Common myeloid progenitor, CD34-positive (primary cell): ENCODE measurements around the gene ZMYND10.

Experiments used
- CTCF ChIA-PET: fragments of 350-600 bp; sonication (Branson Sonifier 250); formaldehyde crosslinking; loops from one replicate; lab custom pipeline; 2021; ENCODE audit warnings: antibody characterized with exemption; lab: Charles Lee
- POLR2A ChIA-PET: fragments of 350-600 bp; sonication (Branson Sonifier 250); formaldehyde crosslinking; loops from one replicate; lab custom pipeline; 2021; ENCODE audit warnings: antibody characterized with exemption; lab: Charles Lee
- DNase-seq, 3 donors: peaks; one replicate each; pipeline versions ENCODE4 v3.0.0 to v3.0.0-alpha.2; 2013
- H3K27ac ChIP-seq, 2 experiments: 1 replicate in 1 of 2; 2 replicates in 1 of 2; pipeline ENCODE4 v1.7.0; 2013; ENCODE audit warnings: inconsistent platforms in 2 of 2, low read length in 2 of 2, mild to moderate bottlenecking in 2 of 2, low read depth in 1 of 2, moderate library complexity in 1 of 2; ENCODE audit not compliant: severe bottlenecking in 2 of 2, insufficient read depth in 1 of 2, poor library complexity in 1 of 2
- H3K27me3 ChIP-seq, 5 experiments: replicated peaks in 2 of 5; 1 replicate in 3 of 5; 2 replicates in 2 of 5; pipeline versions ENCODE4 v1.6.1 to v1.7.0; 2013; ENCODE audit warnings: low read length in 4 of 5, mild to moderate bottlenecking in 2 of 5, moderate library complexity in 2 of 5, inconsistent platforms in 1 of 5; ENCODE audit not compliant: insufficient read depth in 5 of 5, control insufficient read depth in 4 of 5
- H3K36me3 ChIP-seq, 4 experiments: 1 replicate in 2 of 4; 2 replicates in 2 of 4; pipeline versions ENCODE4 v1.6.1 to v1.7.0; 2013; ENCODE audit warnings: low read length in 3 of 4, control low read depth in 1 of 4, mild to moderate bottlenecking in 1 of 4; ENCODE audit not compliant: control insufficient read depth in 4 of 4, insufficient read depth in 4 of 4
- H3K4me1 ChIP-seq, 4 experiments: 1 replicate in 3 of 4; 2 replicates in 1 of 4; pipeline versions ENCODE4 v1.6.1 to v1.7.1; 2013; ENCODE audit warnings: low read length in 3 of 4, mild to moderate bottlenecking in 3 of 4, control low read depth in 1 of 4, inconsistent platforms in 1 of 4, moderate library complexity in 1 of 4; ENCODE audit not compliant: control insufficient read depth in 4 of 4, insufficient read depth in 4 of 4; ENCODE audit errors: control extremely low read depth in 1 of 4
- H3K4me3 ChIP-seq, 7 experiments: 1 replicate in 4 of 7; 2 replicates in 3 of 7; pipeline versions ENCODE4 v1.5.1 to v1.7.0; 2013; ENCODE audit warnings: mild to moderate bottlenecking in 7 of 7, low read length in 6 of 7, moderate library complexity in 6 of 7, inconsistent platforms in 2 of 7, low read depth in 2 of 7, control low read depth in 1 of 7; ENCODE audit not compliant: insufficient read depth in 4 of 7, control insufficient read depth in 1 of 7; ENCODE audit errors: extremely low read depth in 1 of 7
- H3K9me3 ChIP-seq, 5 experiments: 1 replicate in 4 of 5; 2 replicates in 1 of 5; pipeline versions ENCODE4 v1.6.1 to v1.7.1; 2013; ENCODE audit warnings: low read length in 4 of 5, mild to moderate bottlenecking in 2 of 5, inconsistent platforms in 1 of 5, low read depth in 1 of 5, moderate library complexity in 1 of 5; ENCODE audit not compliant: control insufficient read depth in 4 of 5, insufficient read depth in 2 of 5; ENCODE audit errors: control extremely low read depth in 1 of 5
- WGBS: methylation state at CpG from one replicate; pipeline ENCODE4 v1.1.5; 2013; ENCODE audit not compliant: insufficient coverage; 5-methylcytosine and 5-hydroxymethylcytosine counted together

ZMYND10 gene

DNA sequence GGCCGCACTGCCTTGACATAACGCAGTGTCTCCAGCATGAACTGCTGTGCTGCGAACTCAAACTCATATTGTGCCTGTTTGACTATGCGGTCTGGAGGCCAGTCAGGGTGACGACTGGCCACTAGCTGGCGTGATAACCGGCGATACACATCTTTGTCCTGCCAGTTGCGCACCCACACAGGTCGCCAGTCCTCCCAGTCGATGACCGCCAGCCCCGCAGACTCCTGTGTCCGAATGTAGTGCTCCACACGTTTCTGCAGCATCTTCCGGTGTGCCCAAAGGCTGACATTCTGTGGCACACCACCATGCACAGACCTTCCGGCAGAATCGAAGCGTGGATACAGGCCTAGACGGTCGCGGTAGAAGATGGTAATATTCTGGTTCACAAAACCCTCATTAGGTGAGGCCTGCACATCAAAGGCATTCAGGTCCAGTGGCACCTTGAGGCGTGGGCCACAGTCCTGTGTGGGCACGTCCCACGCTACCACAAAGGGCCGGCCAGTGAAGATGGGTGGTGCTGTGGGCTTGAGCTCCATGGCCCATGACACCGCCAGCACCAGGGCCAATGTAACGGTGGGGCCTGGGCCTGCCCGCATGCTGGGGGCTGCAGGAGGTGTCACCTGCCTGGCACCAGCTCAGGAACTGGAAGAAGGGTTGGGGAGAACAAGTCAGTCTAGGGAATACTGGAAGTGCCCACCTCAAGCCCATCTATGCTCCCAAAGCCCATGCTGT, 25.5 kb downstream of the ZMYND10 start:
- peaks cover 0 to 38% (median 13%) of the 10 kb centered on the region in 4 experiments for H3K36me3 ChIP-seq
- H3K4me1 ChIP-seq, result peaks cover 2 to 67% (median 56%) of the 10 kb centered on the region in 4 experiments
- H3K27me3 ChIP-seq, result no peaks in the 10 kb centered on the region
- DNase-seq, result no peak
- ChIA-PET CTCF (interaction anchor here (0.7 to 11.6 kb wide), 10 partner anchors 8 to 61 kb away, joined by 3 to 105 read pairs (median 5); partner anchors contain the start of genes HYAL1, HYAL3, NAA80 and NPRL2), POLR2A (interaction anchor here (0.6 kb wide), 1 partner anchor 14 kb away, joined by 3 read pairs; no protein-coding TSS in a partner anchor)
- peak overlapping the region in 1 of 2 experiments; percentile 99 for H3K27ac ChIP-seq
- 96% methylated on average over 29 of the region's 29 CpGs for WGBS
- H3K4me3 ChIP-seq, result peak overlapping the region in 6 of 7 experiments; percentile 69 to 88 (median 84)
- H3K9me3 ChIP-seq, result no peaks in the 10 kb centered on the region

DNA sequence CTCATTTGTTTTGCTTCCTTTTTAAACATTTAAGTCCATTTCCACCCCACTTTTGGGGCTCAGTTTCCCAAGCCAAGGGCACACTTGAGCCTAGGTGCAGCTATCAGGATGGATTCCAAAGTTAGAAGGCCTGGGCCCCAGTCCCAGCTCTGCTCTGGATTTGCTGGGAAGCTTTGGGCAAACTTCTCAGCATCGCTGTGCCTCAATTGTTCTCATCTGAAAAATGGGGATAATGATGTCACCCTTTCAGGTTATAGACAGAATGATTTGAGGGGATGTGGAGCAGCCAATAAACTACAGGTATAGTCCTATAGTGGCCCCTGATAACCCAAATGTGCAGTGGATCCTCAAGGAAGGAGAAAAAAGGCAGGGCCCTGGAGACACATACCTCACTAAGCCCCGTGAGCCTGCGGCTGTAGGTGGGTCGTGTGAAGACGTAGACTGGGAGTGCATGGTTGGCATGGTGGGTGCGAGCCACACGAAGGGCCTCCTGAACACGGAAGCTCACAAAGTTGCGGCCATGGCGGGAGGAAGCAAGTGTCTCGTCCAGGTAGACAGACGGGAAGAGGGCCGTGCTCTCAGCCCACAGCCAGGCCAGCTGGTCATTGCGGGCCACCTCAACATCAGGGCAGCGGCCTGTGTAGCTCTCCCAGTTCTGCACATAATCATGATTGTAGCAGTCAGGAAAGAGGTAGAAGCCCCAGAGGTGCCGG, 26.2 kb downstream of the ZMYND10 start:
- Histone ChIP-seq H3K27ac (no peak overlapping the region), H3K27me3 (no peaks in the 10 kb centered on the region), H3K36me3 (peaks cover 0 to 37% (median 11%) of the 10 kb centered on the region in 4 experiments), H3K4me1 (peaks cover 2 to 66% (median 54%) of the 10 kb centered on the region in 4 experiments), H3K9me3 (no peaks in the 10 kb centered on the region), H3K4me3 (peak overlapping the region in 1 of 7 experiments; percentile 6)
- DNase-seq, result no peak
- POLR2A ChIA-PET, result no interaction called here
- 97% methylated on average over 14 of the region's 16 CpGs for WGBS
- CTCF ChIA-PET, result interaction anchor here (1.1 to 11.6 kb wide), 9 partner anchors 9 to 73 kb away, joined by 3 to 105 read pairs (median 6); partner anchors contain the start of genes HYAL1, HYAL3, NAA80 and TUSC2

DNA sequence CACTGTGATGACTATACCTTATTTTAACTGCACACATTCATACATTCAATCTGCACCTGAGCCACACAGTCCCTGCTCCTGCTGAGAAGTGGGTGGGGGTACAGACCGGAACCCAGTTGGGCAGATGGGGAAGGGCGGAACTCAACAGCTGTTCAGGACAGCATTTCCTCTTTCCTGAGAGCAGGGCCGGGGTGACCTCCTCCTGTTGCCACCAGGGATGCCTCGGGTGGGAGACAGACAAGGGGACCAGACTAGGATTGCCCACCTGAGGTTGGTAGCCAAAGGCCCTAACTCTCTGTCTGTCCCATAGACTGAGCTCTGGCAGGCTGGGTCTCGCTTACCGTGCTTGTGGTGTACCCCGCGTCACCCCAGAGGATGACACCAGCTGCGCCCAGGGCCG, 26.9 kb downstream of the ZMYND10 start:
- WGBS, result 60% methylated on average over 5 of the region's 10 CpGs
- Histone ChIP-seq H3K27ac (no peak overlapping the region), H3K4me3 (peak overlapping the region in 2 of 7 experiments; percentile 6 to 14), H3K4me1 (peaks cover 2 to 63% (median 52%) of the 10 kb centered on the region in 4 experiments), H3K27me3 (no peaks in the 10 kb centered on the region), H3K9me3 (no peaks in the 10 kb centered on the region), H3K36me3 (peaks cover 0 to 37% (median 10%) of the 10 kb centered on the region in 4 experiments)
- DNase-seq, result peak in 2 of 3 donors; percentile 40 to 49
- POLR2A ChIA-PET, result no interaction called here
- CTCF ChIA-PET, result interaction anchor here (1.1 to 11.6 kb wide), 8 partner anchors 10 to 124 kb away, joined by 3 to 105 read pairs (median 4); partner anchors contain the start of genes HYAL1, HYAL3, NAA80 and TUSC2

DNA sequence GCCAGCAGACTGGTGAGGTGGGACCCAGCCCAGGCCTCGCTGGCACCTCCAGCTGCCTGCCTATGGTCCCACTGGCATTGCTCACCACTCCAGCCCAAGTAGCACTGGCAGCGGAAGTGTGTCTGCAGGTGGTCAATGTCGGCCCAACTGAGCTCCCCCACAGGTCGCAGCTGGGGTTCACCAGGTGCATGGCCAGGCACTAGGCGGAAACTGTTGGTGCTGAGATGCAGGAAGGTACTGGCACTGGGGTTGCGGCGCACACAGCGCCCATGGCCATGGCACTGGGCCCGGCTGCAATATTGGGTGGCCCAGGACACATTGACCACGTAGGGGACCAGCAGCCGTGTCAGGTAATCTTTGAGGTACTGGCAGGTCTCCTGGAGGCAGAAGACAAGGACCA, 27.4 kb downstream of the ZMYND10 start:
- Histone ChIP-seq H3K27me3 (no peaks in the 10 kb centered on the region), H3K27ac (peak overlapping the region in 1 of 2 experiments; percentile 25), H3K4me1 (peaks cover 2 to 58% (median 48%) of the 10 kb centered on the region in 4 experiments), H3K9me3 (no peaks in the 10 kb centered on the region), H3K4me3 (peak overlapping the region in 1 of 7 experiments; percentile 14), H3K36me3 (peaks cover 0 to 37% (median 10%) of the 10 kb centered on the region in 4 experiments)
- DNase-seq, result no peak
- WGBS, result 78% methylated on average over 9 of the region's 11 CpGs
- POLR2A ChIA-PET, result no interaction called here
- CTCF ChIA-PET, result interaction anchor here (1.2 to 11.6 kb wide), 5 partner anchors 10 to 124 kb away, joined by 3 to 105 read pairs (median 6); partner anchors contain the start of genes HYAL1, HYAL3, NAA80 and TUSC2

DNA sequence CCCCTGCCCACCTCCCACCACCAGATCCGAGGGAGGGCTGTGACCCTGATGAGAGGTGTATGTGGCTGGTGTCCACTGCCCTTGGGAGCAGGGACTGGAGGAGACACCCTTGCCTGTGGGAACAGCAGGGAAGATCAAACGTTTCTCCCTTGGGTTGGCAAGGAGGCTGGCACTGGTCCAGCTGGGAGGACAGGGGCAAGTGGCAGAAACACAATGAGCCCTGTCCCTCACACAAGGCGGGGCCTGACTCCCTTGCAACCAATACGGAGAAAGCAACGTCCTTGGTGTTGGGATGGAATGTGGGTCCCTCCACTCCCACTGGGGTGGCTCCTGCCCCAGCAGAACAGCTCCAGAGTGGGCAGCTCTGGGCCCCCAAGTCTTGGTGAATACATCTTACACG, 28.2 kb downstream of the ZMYND10 start:
- H3K4me1 ChIP-seq, result peaks cover 2 to 50% (median 40%) of the 10 kb centered on the region in 4 experiments
- 90% methylated on average over 4 of the region's 6 CpGs for WGBS
- H3K27ac ChIP-seq, result peak overlapping the region in 1 of 2 experiments; percentile 25
- H3K4me3 ChIP-seq, result no peak overlapping the region
- peaks cover 0 to 37% (median 10%) of the 10 kb centered on the region in 4 experiments for H3K36me3 ChIP-seq
- no peaks in the 10 kb centered on the region for H3K9me3 ChIP-seq
- ChIA-PET CTCF (interaction anchor here (6.7 to 11.6 kb wide), 2 partner anchors 11 to 19 kb away, joined by 46 to 105 read pairs; partner anchors contain the start of genes HYAL1, HYAL3 and NAA80), POLR2A (no interaction called here)
- no peaks in the 10 kb centered on the region for H3K27me3 ChIP-seq
- DNase-seq, result no peak

DNA sequence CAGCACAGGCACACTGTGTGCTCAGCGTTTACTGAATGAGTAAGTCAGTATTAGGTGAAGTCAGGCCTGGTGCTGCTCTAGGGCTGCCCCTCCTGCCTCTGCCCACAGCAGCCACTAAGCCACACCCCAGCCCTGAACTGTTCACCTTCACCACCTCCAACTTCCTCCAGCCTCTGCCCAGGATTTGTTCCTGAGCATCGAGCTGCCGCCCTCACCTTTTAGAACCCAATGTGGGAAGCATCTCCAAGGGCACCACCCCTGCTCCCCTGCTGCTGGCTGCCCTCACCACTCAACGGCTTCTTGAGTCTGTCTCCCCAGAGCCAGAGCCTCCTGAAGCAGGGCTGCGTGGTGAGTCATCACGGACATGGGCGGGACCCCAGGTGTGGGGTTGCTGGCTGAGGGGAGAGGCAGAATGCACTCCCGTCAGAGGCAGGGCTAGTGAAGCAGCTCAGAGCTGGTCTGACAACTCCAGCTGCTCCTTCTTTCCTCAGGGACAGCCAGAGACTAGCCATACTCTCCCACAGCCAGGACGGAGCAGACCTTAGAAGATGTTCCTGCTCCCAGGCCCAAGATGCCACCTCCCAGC, 28.8 kb downstream of the ZMYND10 start:
- Histone ChIP-seq H3K4me1 (peaks cover 2 to 44% (median 34%) of the 10 kb centered on the region in 4 experiments), H3K27me3 (no peaks in the 10 kb centered on the region), H3K4me3 (no peak overlapping the region), H3K27ac (no peak overlapping the region), H3K36me3 (peaks cover 0 to 37% (median 10%) of the 10 kb centered on the region in 4 experiments), H3K9me3 (no peaks in the 10 kb centered on the region)
- CTCF ChIA-PET, result interaction anchor here (6.7 to 11.6 kb wide), 2 partner anchors 11 to 18 kb away, joined by 46 to 105 read pairs; partner anchors contain the start of genes HYAL1, HYAL3 and NAA80
- no peak for DNase-seq
- POLR2A ChIA-PET, result no interaction called here
- whole genome bisulfite sequencing, result 88% methylated on average over 7 of the region's 9 CpGs
